A549 (cell line): ENCODE results near the gene WNT2. TPM values are rescaled to one million over a fixed set of nuclear protein-coding genes. Genes with fewer than 3 reads are reported as not detected.

Experiments used
- ATAC-seq, 2 experiments: fragments of 200-7000 bp in 1 of 2; fragments of >200 bp in 1 of 2; cut with Nextera tagmentation in 1 of 2; cut with Tn5 transposase in 1 of 2; 3 replicates each; pipeline versions ENCODE4 v1.8.0 to v1.9.1; 2018 to 2020; ENCODE audit warnings: mild to moderate bottlenecking in 1 of 2, moderate library complexity in 1 of 2
- CTCF ChIA-PET: fragments of 300-600 bp; sonication (Branson Sonifier 250); formaldehyde crosslinking; extraction: SDS; loops from one replicate; lab custom pipeline; 2021; ENCODE audit warnings: antibody characterized with exemption, inconsistent platforms; lab: Yijun Ruan, JAX
- POLR2A ChIA-PET: fragments of 350-600 bp; formaldehyde crosslinking; extraction: SDS; loops from one replicate; lab custom pipeline; 2021; ENCODE audit warnings: antibody characterized with exemption, inconsistent platforms; lab: Yijun Ruan, JAX
- DNase-seq, 2 experiments: peaks; one replicate each; pipeline versions ENCODE4 v3.0.0 to v3.0.0-alpha.2; 2011 to 2016; ENCODE audit warnings: low read depth in 1 of 2, low spot score in 1 of 2
- FAIRE-seq: peaks from 2 replicates; lab custom pipeline; 2011; peaks lifted over from hg19 to GRCh38; lab: Jason Lieb, UNC
- H3K27ac ChIP-seq, 2 experiments: fragments of >200 bp; sonication (Bioruptor Twin); formaldehyde crosslinking; 3 replicates each; pipeline ENCODE4 v1.5.1; 2016 to 2017
- H3K4me1 ChIP-seq: fragments of >200 bp; sonication (Bioruptor Twin); formaldehyde crosslinking; 3 replicates; pipeline ENCODE4 v1.6.1; 2016
- H3K4me2 ChIP-seq: fragments of >200 bp; sonication (Bioruptor Twin); formaldehyde crosslinking; 3 replicates; pipeline ENCODE4 v1.6.1; 2016
- H3K4me3 ChIP-seq: fragments of >200 bp; sonication (Bioruptor Twin); formaldehyde crosslinking; 3 replicates; pipeline ENCODE4 v1.5.1; 2016
- H3K9me3 ChIP-seq: fragments of >200 bp; sonication (Bioruptor Twin); formaldehyde crosslinking; 3 replicates; pipeline ENCODE4 v1.6.1; 2016
- BHLHE40 ChIP-seq: IDR thresholded peaks from 2 replicates; pipeline ENCODE4 v1.6.1; 2012; ENCODE audit warnings: low read depth, low read length, inconsistent platforms
- CBX2 ChIP-seq: fragments of 200-600 bp; sonication (generic); IDR thresholded peaks from 2 replicates; pipeline ENCODE4 v1.6.1; 2016; ENCODE audit warnings: low read depth, mild to moderate bottlenecking, borderline replicate concordance
- CBX8 ChIP-seq: fragments of 200-600 bp; sonication (generic); IDR thresholded peaks from 2 replicates; pipeline ENCODE4 v1.6.1; 2016
- CHD4 ChIP-seq: fragments of 200-600 bp; sonication (generic); IDR thresholded peaks from 2 replicates; pipeline ENCODE4 v1.6.1; 2016; ENCODE audit warnings: antibody characterized with exemption, mild to moderate bottlenecking, borderline replicate concordance
- EHF ChIP-seq: fragments of 250-450 bp; sonication (Bioruptor Pico); IDR thresholded peaks from 2 replicates; pipeline ENCODE4 v1.5.0; 2020; ENCODE audit warnings: mild to moderate bottlenecking
- EHMT2 ChIP-seq: fragments of 200-600 bp; sonication (generic); IDR thresholded peaks from 2 replicates; pipeline ENCODE4 v1.6.1; 2016; ENCODE audit warnings: antibody characterized with exemption, low read depth, mild to moderate bottlenecking, moderate library complexity
- EP300 ChIP-seq, 2 experiments: fragments of >200 bp; sonication (Bioruptor Twin); formaldehyde crosslinking; IDR thresholded peaks; 2 replicates in 1 of 2; 3 replicates in 1 of 2; pipeline ENCODE4 v1.6.1; 2016 to 2017
- FOSL2 ChIP-seq, 2 experiments: fragments of 450-650 bp in 1 of 2; fragments of >200 bp in 1 of 2; sonication (Bioruptor Twin) in 1 of 2; formaldehyde crosslinking; IDR thresholded peaks; 2 replicates each; pipeline versions ENCODE4 v1.5.0 to v1.6.1; 2016 to 2020; ENCODE audit warnings: mild to moderate bottlenecking in 1 of 2, moderate library complexity in 1 of 2
- GATA3 ChIP-seq: IDR thresholded peaks from 2 replicates; pipeline ENCODE4 v1.6.1; 2012; ENCODE audit warnings: borderline replicate concordance
- HDAC2 ChIP-seq: fragments of 200-600 bp; sonication (generic); IDR thresholded peaks from 2 replicates; pipeline ENCODE4 v1.6.1; 2016
- HEYL ChIP-seq: fragments of 250-450 bp; sonication (Bioruptor Pico); IDR thresholded peaks from 2 replicates; pipeline ENCODE4 v1.8.0; 2021; ENCODE audit warnings: mild to moderate bottlenecking, moderate library complexity
- HOXA7 ChIP-seq: fragments of 250-450 bp; sonication (Bioruptor Pico); IDR thresholded peaks from 2 replicates; pipeline ENCODE4 v1.5.0; 2020; ENCODE audit warnings: mild to moderate bottlenecking, moderate library complexity
- HOXB13 ChIP-seq: fragments of 250-450 bp; sonication (Bioruptor Pico); IDR thresholded peaks from 2 replicates; pipeline ENCODE4 v1.5.0; 2020; ENCODE audit warnings: low read depth, mild to moderate bottlenecking, moderate library complexity
- JUNB ChIP-seq: fragments of >200 bp; sonication (Bioruptor Twin); formaldehyde crosslinking; IDR thresholded peaks from 2 replicates; pipeline ENCODE4 v1.6.1; 2016
- KDM1A ChIP-seq: fragments of 200-600 bp; sonication (generic); IDR thresholded peaks from 2 replicates; pipeline ENCODE4 v1.6.1; 2016; ENCODE audit warnings: low read depth, mild to moderate bottlenecking
- NFE2L2 ChIP-seq: fragments of 150-350 bp; conservative IDR thresholded peaks from 2 replicates; pipeline ENCODE4 v1.6.1; 2014; ENCODE audit warnings: low read length
- NPAS2 ChIP-seq: fragments of 250-450 bp; sonication (Bioruptor Pico); IDR thresholded peaks from 2 replicates; pipeline ENCODE4 v1.8.0; 2022; ENCODE audit warnings: mild to moderate bottlenecking, moderate library complexity, borderline replicate concordance
- PHF8 ChIP-seq: fragments of 200-600 bp; sonication (generic); IDR thresholded peaks from 2 replicates; pipeline ENCODE4 v1.6.1; 2016; ENCODE audit warnings: low read depth, mild to moderate bottlenecking, antibody characterized with exemption, moderate library complexity, borderline replicate concordance
- POLR2A ChIP-seq: IDR thresholded peaks from 2 replicates; pipeline ENCODE4 v1.6.1; 2012; ENCODE audit warnings: mild to moderate bottlenecking, low read length
- POLR2AphosphoS2 ChIP-seq: conservative IDR thresholded peaks from 2 replicates; pipeline ENCODE4 v1.6.1; 2012; ENCODE audit warnings: low read length, improper control_type of control experiment, inconsistent platforms
- RAD21 ChIP-seq, 2 experiments: fragments of >200 bp in 1 of 2; sonication (Bioruptor Twin) in 1 of 2; formaldehyde crosslinking in 1 of 2; IDR thresholded peaks in 1 of 2; conservative IDR thresholded peaks in 1 of 2; 2 replicates in 1 of 2; 3 replicates in 1 of 2; pipeline ENCODE4 v1.6.1; 2012 to 2018; ENCODE audit warnings: inconsistent platforms in 1 of 2
- RARB ChIP-seq: fragments of 250-450 bp; sonication (Bioruptor Pico); IDR thresholded peaks from 2 replicates; pipeline ENCODE4 v1.8.0; 2021; ENCODE audit warnings: mild to moderate bottlenecking, moderate library complexity
- RFX5 ChIP-seq: fragments of 450-650 bp; IDR thresholded peaks from 2 replicates; pipeline ENCODE4 v1.7.1; 2014; ENCODE audit warnings: antibody characterized with exemption, mild to moderate bottlenecking, moderate library complexity
- RNF2 ChIP-seq: fragments of 200-600 bp; sonication (generic); IDR thresholded peaks from 2 replicates; pipeline ENCODE4 v1.6.1; 2016; ENCODE audit warnings: low read depth, mild to moderate bottlenecking, antibody characterized with exemption, moderate library complexity, borderline replicate concordance
- SMC3 ChIP-seq: fragments of >200 bp; sonication (Bioruptor Twin); formaldehyde crosslinking; IDR thresholded peaks from 3 replicates; pipeline ENCODE4 v1.6.1; 2018; ENCODE audit warnings: inconsistent platforms
- TFCP2L1 ChIP-seq: fragments of 250-450 bp; sonication (Bioruptor Pico); IDR thresholded peaks from 2 replicates; pipeline ENCODE4 v1.5.0; 2021; ENCODE audit warnings: mild to moderate bottlenecking
- ZC3H11A ChIP-seq: fragments of 450-650 bp; IDR thresholded peaks from 2 replicates; pipeline ENCODE4 v1.6.1; 2014; ENCODE audit warnings: antibody characterized with exemption, mild to moderate bottlenecking
- ZNF302 ChIP-seq: fragments of 250-450 bp; sonication (Bioruptor Pico); IDR thresholded peaks from 2 replicates; pipeline ENCODE4 v1.9.0; 2021; ENCODE audit warnings: inconsistent platforms, mild to moderate bottlenecking, moderate library complexity
- ZSCAN20 ChIP-seq: fragments of 250-450 bp; sonication (Bioruptor Pico); IDR thresholded peaks from 2 replicates; pipeline ENCODE4 v1.8.0; 2022; ENCODE audit warnings: mild to moderate bottlenecking, moderate library complexity
- WGBS: methylation state at CpG from one replicate; pipeline ENCODE4 v1.1.6; 2017; ENCODE audit errors: missing lambda C conversion rate; 5-methylcytosine and 5-hydroxymethylcytosine counted together
- polyA plus RNA-seq, 4 experiments: library from polyadenylated mRNA; depleted of rRNA in 3 of 4; stranded (reverse); fragments of >200 nt; fragmentation: RNase III in 1 of 4; extraction: RNeasy Plus Mini Kit Qiagen cat#74134 plus additional on column Dnase treatment in 1 of 4; gene quantifications; 2 replicates in 3 of 4; 3 replicates in 1 of 4; pipeline ENCODE4 v1.2.3, GENCODE V29; 2011 to 2017
- TF ChIP-seq, protein P1 (sequence below): IDR thresholded peaks from 2 replicates; pipeline ENCODE4 v1.6.1; 2012

WNT2 gene
- polyA plus RNA-seq, 2 of the 4 experiments (the other 2 are of a cell fraction): not detected

DNA sequence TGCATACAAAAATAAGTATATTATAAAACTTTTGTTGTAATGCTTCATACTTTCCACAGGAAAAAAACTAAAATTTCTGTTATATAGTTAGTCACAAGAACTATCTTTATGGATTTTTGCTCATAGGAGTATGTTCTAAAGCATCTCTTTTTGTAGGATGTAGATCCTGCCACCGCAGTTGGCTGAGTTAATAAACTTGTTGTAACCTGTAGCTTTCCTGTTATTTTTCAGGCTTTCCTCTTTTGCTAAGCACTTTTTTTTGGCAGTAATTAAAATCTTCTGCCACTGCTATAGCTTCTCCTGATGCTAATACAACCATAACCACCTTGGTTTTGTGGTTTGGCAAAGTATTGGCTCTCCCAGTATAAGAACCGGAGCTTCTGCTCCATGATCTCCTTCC lies 60.3 kb downstream of the WNT2 start:
- H3K4me1 ChIP-seq: no peaks in the 10 kb centered on the region
- 86% methylated on average over 2 of the region's 2 CpGs for WGBS
- H3K4me3 ChIP-seq: no peak overlapping the region
- ChIA-PET CTCF (interaction anchor here (0.6 kb wide), 1 partner anchor 1784 kb away, joined by 3 read pairs; no protein-coding TSS in a partner anchor), POLR2A (no interaction called here)
- peaks cover 7% of the 10 kb centered on the region; the same call in 1 of the 3 replicates for H3K9me3 ChIP-seq
- TF ChIP-seq NPAS2 (CRISPR knock-in tag) (no peak), POLR2A (no peak), HDAC2 (no peak), RFX5 (no peak), ZNF302 (CRISPR knock-in tag) (no peak), POLR2AphosphoS2 (no peak), RAD21 (conservative IDR thresholded peaks at IDR 0.05 in 1 of 2, IDR thresholded peaks at IDR 0.05 in 1 of 2) (no peak), TFCP2L1 (no peak), BHLHE40 (no peak)
- H3K27ac ChIP-seq: no peak overlapping the region
- ATAC-seq (no peak), FAIRE-seq (no peak), DNase-seq (no peak)
- H3K4me2 ChIP-seq: no peak overlapping the region

DNA sequence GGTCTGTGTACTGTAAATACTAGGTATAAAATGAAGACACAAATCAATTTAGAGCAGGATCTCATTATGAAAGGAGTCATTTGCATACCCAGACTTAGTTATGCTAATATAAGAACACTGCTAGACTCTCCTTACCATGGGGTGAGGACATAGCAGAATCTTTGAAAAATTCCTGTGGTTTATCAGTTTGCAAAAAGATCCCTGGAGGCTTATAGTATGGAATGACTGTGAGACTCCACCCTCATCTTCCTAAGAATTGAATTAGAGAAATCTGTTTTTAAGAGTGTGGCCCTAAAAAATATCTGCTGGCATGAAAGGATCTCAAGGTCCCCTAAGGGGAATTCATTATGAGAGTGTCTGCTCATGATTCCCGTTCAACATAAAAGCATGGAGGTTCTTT lies 63.2 kb downstream of the WNT2 start:
- 8% methylated on average over 1 of the region's 1 CpG for WGBS
- no peak overlapping the region for H3K4me2 ChIP-seq
- ChIA-PET POLR2A (no interaction called here), CTCF (no interaction called here)
- no peak for FAIRE-seq
- no peak overlapping the region for H3K4me3 ChIP-seq
- no peak overlapping the region for H3K27ac ChIP-seq
- H3K4me1 ChIP-seq: no peaks in the 10 kb centered on the region
- no peak for ATAC-seq
- DNase-seq: no peak
- no peaks in the 10 kb centered on the region for H3K9me3 ChIP-seq
- TF ChIP-seq HDAC2 (no peak), EHF (CRISPR knock-in tag) (no peak), CBX8 (no peak), NFE2L2 (no peak), TFCP2L1 (no peak), EP300 (IDR thresholded peaks at IDR 0.05) (no peak), ZSCAN20 (CRISPR knock-in tag) (no peak)
- TF ChIP-seq, protein P1, sequence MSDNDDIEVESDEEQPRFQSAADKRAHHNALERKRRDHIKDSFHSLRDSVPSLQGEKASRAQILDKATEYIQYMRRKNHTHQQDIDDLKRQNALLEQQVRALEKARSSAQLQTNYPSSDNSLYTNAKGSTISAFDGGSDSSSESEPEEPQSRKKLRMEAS: no peak

DNA sequence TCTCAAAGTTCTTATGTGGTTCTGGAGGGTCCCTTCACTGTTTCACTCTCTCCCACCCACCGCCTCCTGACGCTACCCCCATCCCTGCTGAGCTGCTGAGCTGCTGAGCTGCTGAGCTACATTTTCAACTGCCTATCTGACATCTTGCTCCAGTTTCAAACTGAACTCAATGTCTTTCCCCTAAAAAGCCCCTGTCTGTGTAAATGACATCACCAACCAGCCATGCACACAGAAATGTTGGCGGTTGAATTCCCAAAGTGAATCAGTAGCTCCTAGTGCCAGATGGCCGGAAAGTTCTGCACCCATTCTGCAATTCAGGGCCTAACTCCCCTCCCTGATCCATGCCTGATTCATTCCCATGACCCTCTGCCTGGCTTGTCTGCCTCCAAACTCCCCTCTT lies 71.2 kb downstream of the WNT2 start:
- FAIRE-seq: no peak
- H3K9me3 ChIP-seq: no peaks in the 10 kb centered on the region
- ChIA-PET POLR2A (no interaction called here), CTCF (interaction anchor here (1.0 to 1.2 kb wide), 2 partner anchors 133 to 134 kb away, joined by 3 read pairs; no protein-coding TSS in a partner anchor)
- no peak overlapping the region for H3K27ac ChIP-seq
- H3K4me2 ChIP-seq: no peak overlapping the region
- no peak for DNase-seq
- no peak for TF ChIP-seq CBX2
- no peak for TF ChIP-seq BHLHE40
- no peak overlapping the region for H3K4me3 ChIP-seq
- no peaks in the 10 kb centered on the region for H3K4me1 ChIP-seq
- no peak for ATAC-seq
- WGBS: 90% methylated on average over 4 of the region's 4 CpGs

DNA sequence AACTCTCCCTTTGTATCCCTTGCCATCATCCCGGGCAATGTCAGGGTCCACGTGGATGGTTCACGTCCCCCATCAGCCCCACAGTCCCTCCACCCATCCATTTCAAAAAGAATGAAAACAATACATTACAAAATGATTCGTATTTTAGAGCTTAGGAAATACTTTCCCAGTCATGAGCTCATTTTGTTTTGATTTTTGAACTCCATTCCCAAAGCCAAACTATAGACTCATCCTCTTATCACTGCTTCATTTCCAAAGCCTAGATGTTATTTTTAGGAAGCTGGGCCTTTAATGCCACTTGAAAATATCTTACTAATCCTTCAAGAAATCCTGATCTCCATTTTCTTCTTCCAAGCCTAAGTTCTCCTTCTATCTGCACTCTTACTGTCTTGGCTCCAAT lies 72.1 kb downstream of the WNT2 start:
- POLR2A ChIA-PET: no interaction called here
- Histone ChIP-seq H3K4me1 (no peaks in the 10 kb centered on the region), H3K27ac (no peak overlapping the region), H3K4me3 (no peak overlapping the region), H3K4me2 (no peak overlapping the region), H3K9me3 (peaks cover 4% of the 10 kb centered on the region; the same call in 2 of the 3 replicates)
- no peak for DNase-seq
- no peak for ATAC-seq
- no peak for FAIRE-seq
- CTCF ChIA-PET: interaction anchor here (1.0 to 2.7 kb wide), 3 partner anchors 11 to 135 kb away, joined by 3 to 8 read pairs (median 3); no protein-coding TSS in a partner anchor
- TF ChIP-seq HOXA7 (CRISPR knock-in tag) (no peak), HOXB13 (no peak), NFE2L2 (no peak), RARB (CRISPR knock-in tag) (no peak)
- 11% methylated on average over 4 of the region's 4 CpGs for WGBS

DNA sequence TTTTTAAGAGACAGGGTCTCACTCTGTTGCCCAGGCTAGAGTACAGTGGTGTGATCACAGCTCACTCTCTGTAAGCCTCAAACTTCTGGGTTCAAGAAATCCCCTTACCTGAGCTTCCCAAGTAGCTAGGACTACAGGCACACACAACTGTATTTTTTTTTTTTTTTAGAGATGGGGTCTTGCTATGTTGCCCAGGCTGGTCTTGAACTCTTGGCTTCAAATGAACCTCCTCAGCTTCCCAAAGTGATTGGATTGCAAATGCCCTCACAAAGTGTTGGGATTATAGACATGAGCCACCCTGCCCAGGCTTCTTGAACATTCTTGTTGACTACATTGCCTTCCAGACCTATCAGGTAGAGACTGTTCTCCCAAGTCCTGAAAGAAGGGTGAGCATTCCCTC lies 72.6 kb downstream of the WNT2 start:
- FAIRE-seq (no peak), ATAC-seq (no peak), DNase-seq (no peak)
- Histone ChIP-seq H3K4me2 (no peak overlapping the region), H3K27ac (no peak overlapping the region), H3K9me3 (peaks cover 8% of the 10 kb centered on the region; the same call in 2 of the 3 replicates), H3K4me3 (no peak overlapping the region), H3K4me1 (no peaks in the 10 kb centered on the region)
- CTCF ChIA-PET: interaction anchor here (0.7 to 2.7 kb wide), 3 partner anchors 10 to 135 kb away, joined by 3 to 8 read pairs (median 3); no protein-coding TSS in a partner anchor
- POLR2A ChIA-PET: no interaction called here
- TF ChIP-seq PHF8: no peak
- no peak for TF ChIP-seq KDM1A
- TF ChIP-seq FOSL2 (IDR thresholded peaks at IDR 0.05): no peak
- no peak for TF ChIP-seq FOSL2 (CRISPR knock-in tag; IDR thresholded peaks at IDR 0.05)
- TF ChIP-seq RFX5: no peak
- TF ChIP-seq HEYL (CRISPR knock-in tag): no peak
- TF ChIP-seq ZC3H11A: no peak
- no peak for TF ChIP-seq JUNB
- TF ChIP-seq EHMT2: no peak
- TF ChIP-seq GATA3: no peak
- TF ChIP-seq RNF2: no peak
- no peak for TF ChIP-seq CHD4
- no peak for TF ChIP-seq EHF (CRISPR knock-in tag)
- TF ChIP-seq NPAS2 (CRISPR knock-in tag): no peak
- no peak for TF ChIP-seq SMC3
